ENCODE measurements around the gene VPS52.

VPS52 gene

GRCh38 chr6:33203443-33204164 lies 68.1 kb downstream of the VPS52 start (continued):
- TF ChIP-seq PRDM2 (tag by site-specific recombination; IDR thresholded peaks at IDR 0.05; ENCODE audit: borderline replicate concordance), result no peak

GRCh38 chr6:33202799-33203198 lies 68.9 kb downstream of the VPS52 start:
- Histone ChIP-seq H3K4me1 (ENCODE audit: control insufficient read depth, insufficient read depth, low read length) (peaks cover 26% of the 10 kb centered on the region), H3K27ac (ENCODE audit: extremely low read depth, low read depth, low read length) (no peak overlapping the region), H3K36me3 (ENCODE audit: control insufficient read depth in 2 of 2, insufficient read depth in 1 of 2, low read length in 2 of 2) (peaks cover 0 to 29% of the 10 kb centered on the region in 2 experiments; a peak in 2 of 3 replicates), H3K4me3 (ENCODE audit: low read depth, low read length) (no peak overlapping the region), H3K9me3 (ENCODE audit: control insufficient read depth, insufficient read depth, low read depth, low read length) (no peaks in the 10 kb centered on the region)
- ChIA-PET CTCF (interaction anchor here (1.4 kb wide), 1 partner anchor 45 kb away, joined by 6 read pairs; no protein-coding TSS in a partner anchor), POLR2A (interaction anchor here (1.2 to 1.3 kb wide), 2 partner anchors 75 to 231 kb away, joined by 3 to 4 read pairs; no protein-coding TSS in a partner anchor)
- TF ChIP-seq OSR2 (tag by site-specific recombination; IDR thresholded peaks at IDR 0.05) (no peak), ZNF19 (tag by site-specific recombination; IDR thresholded peaks at IDR 0.05; ENCODE audit: low read depth) (no peak), HOXC10 (CRISPR knock-in tag; IDR thresholded peaks at IDR 0.05) (no peak), AEBP2 (tag by site-specific recombination; IDR thresholded peaks at IDR 0.05; ENCODE audit: borderline replicate concordance) (no peak), ELK4 (IDR thresholded peaks at IDR 0.05; ENCODE audit: borderline replicate concordance, low read depth, low read length) (no peak), ZNF175 (tag by site-specific recombination; IDR thresholded peaks at IDR 0.05) (no peak), SALL2 (tag by site-specific recombination; IDR thresholded peaks at IDR 0.05; ENCODE audit: borderline replicate concordance) (no peak), ZIC2 (tag by site-specific recombination; IDR thresholded peaks at IDR 0.05) (no peak), ZNF362 (tag by site-specific recombination; IDR thresholded peaks at IDR 0.05) (no peak), ZNF211 (tag by site-specific recombination; IDR thresholded peaks at IDR 0.05; ENCODE audit: low read depth) (no peak), PRDM1 (tag by site-specific recombination; IDR thresholded peaks at IDR 0.05) (no peak), ZSCAN16 (tag by site-specific recombination; IDR thresholded peaks at IDR 0.05) (no peak), IKZF3 (tag by site-specific recombination; IDR thresholded peaks at IDR 0.05) (no peak), ZFP37 (tag by site-specific recombination; IDR thresholded peaks at IDR 0.05) (no peak)
